Neural crest cell (in vitro differentiated cells): Measurements from ENCODE around the gene BRCA1. TPM values are rescaled to one million over a fixed set of nuclear protein-coding genes. Genes with fewer than 3 reads are reported as not detected.

Experiments
- DNase-seq: peaks from one replicate; pipeline ENCODE4 v3.0.0; 2021; ENCODE audit warnings: low read depth, mixed read lengths, low spot score
- H3K27ac Mint-ChIP-seq: one replicate; pipeline ENCODE4 v1.8.0; 2021; ENCODE audit warnings: mild to moderate bottlenecking, mixed read lengths; ENCODE audit not compliant: unreplicated experiment
- H3K27me3 Mint-ChIP-seq: 2 replicates; pipeline ENCODE4 v1.8.0; 2021; ENCODE audit warnings: low read depth, mild to moderate bottlenecking, mixed read lengths
- H3K36me3 Mint-ChIP-seq: 2 replicates; pipeline ENCODE4 v1.8.0; 2021; ENCODE audit warnings: low read depth, mild to moderate bottlenecking, mixed read lengths
- H3K4me1 Mint-ChIP-seq: 2 replicates; pipeline ENCODE4 v1.8.0; 2021; ENCODE audit warnings: mixed read lengths
- H3K4me3 Mint-ChIP-seq: one replicate; pipeline ENCODE4 v1.8.0; 2021; ENCODE audit warnings: mild to moderate bottlenecking, mixed read lengths
- H3K9me3 Mint-ChIP-seq: 2 replicates; pipeline ENCODE4 v1.8.0; 2021; ENCODE audit warnings: mixed read lengths
- CTCF ChIP-seq: fragments of 200-600 bp; sonication (generic); conservative IDR thresholded peaks from 2 replicates; pipeline ENCODE4 v1.5.0; 2021; ENCODE audit warnings: antibody characterized with exemption, mild to moderate bottlenecking
- total RNA-seq: library from RNA; stranded (reverse); gene quantifications from 2 replicates; pipeline ENCODE4 v1.2.1, GENCODE V29; 2021

BRCA1 gene
- total RNA-seq, 1 donor from 2014 or later = 62.4 TPM

GRCh38 chr17:43034894-43035293, 90.3 kb downstream of the BRCA1 start:
- Mint-ChIP-seq H3K4me3 (peak overlapping the region; percentile 84), H3K4me1 (peaks cover 62% of the 10 kb centered on the region), H3K9me3 (no peaks in the 10 kb centered on the region), H3K27me3 (no peaks in the 10 kb centered on the region), H3K36me3 (no peaks in the 10 kb centered on the region), H3K27ac (peak overlapping the region; percentile 83)
- no peak for TF ChIP-seq CTCF
- DNase-seq = no peak

DNA sequence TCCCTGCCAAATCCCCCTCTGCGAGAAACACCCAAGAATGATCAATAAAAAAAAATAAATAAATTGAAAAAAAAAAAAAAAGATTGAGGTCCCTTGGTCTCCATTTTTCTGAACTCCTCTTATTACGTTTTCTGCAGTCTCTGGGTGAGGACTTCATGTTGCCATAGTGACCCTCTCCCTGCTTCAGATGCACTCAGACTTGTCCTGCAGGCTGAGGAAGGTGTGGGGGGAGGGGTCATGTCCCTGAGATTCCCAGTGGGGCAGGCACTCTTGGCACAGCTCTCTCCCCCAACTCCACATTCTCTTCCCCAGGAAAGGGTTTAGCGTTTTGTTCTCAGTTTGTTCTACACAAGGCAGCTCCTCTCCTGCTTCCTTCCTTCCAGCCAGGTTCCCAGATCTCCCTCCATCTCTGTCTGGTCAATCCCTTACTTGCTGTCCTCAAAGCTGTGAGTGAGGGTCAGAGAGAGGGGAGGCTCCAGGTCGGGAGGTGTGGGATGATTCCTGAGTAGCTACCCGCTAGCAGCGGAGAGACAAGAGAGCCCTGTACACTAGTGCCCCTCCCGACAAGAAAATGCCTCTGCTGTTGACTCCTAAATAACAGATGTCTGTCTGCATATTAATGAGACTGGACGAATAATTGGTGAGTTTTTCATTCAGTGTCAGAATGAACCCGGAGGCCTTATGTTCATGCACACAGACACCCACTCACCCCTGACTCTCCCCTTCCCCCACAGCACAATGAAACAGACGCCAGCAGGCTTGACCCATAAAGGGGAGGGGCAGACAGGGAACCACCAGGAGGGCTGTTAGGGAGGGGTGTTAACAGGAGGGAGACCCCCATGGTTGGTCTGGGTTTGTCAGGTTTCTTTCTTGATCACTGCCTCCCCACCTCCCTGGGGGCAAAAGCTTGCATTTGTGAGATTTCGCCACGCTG, 90.9 kb downstream of the BRCA1 start:
- peaks cover 58% of the 10 kb centered on the region for H3K4me1 Mint-ChIP-seq
- no peaks in the 10 kb centered on the region for H3K27me3 Mint-ChIP-seq
- no peaks in the 10 kb centered on the region for H3K36me3 Mint-ChIP-seq
- TF ChIP-seq CTCF = no peak
- peak overlapping the region; percentile 83 for H3K27ac Mint-ChIP-seq
- peak overlapping the region; percentile 84 for H3K4me3 Mint-ChIP-seq
- H3K9me3 Mint-ChIP-seq = no peaks in the 10 kb centered on the region
- no peak for DNase-seq

- Mint-ChIP-seq H3K4me3 (no peak overlapping the region), H3K4me1 (peaks cover 64% of the 10 kb centered on the region), H3K36me3 (no peaks in the 10 kb centered on the region), H3K27me3 (no peaks in the 10 kb centered on the region), H3K27ac (no peak overlapping the region), H3K9me3 (no peaks in the 10 kb centered on the region)
- TF ChIP-seq CTCF = no peak
- no peak for DNase-seq
Measured at GRCh38 chr17:43031666-43032065, 93.5 kb downstream of the BRCA1 start.

- Mint-ChIP-seq H3K27ac (peak overlapping the region; percentile 16), H3K36me3 (no peaks in the 10 kb centered on the region), H3K9me3 (no peaks in the 10 kb centered on the region), H3K4me3 (no peak overlapping the region), H3K4me1 (peaks cover 54% of the 10 kb centered on the region), H3K27me3 (no peaks in the 10 kb centered on the region)
- no peak for TF ChIP-seq CTCF
- DNase-seq = no peak
Measured at GRCh38 chr17:43030137-43030767, 94.9 kb downstream of the BRCA1 start.

DNA sequence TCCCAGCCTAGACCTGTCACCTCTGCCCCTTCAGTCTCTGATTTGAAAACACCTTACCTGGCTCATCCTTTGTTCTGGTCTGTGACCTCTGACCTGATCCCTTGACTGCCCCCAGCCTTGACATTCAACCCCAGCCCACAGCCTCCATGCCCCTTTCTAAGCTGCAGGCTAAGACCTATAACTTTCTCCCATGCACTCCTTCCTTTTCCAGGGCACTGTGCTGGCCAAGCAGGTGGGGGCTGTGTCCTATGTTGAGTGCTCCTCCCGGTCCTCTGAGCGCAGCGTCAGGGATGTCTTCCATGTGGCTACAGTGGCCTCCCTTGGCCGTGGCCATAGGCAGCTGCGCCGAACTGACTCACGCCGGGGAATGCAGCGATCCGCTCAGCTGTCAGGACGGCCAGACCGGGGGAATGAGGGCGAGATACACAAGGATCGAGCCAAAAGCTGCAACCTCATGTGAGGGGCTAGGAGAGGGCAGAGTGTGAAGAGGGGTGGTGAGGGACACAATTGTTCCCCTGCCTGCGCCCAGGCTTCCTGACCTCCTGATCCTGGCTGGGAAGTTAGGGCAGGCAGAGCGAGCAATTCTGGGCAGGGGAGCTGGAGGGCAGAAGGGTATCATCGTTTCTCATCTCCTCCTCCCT, 96.8 kb downstream of the BRCA1 start:
- DNase-seq = no peak
- Mint-ChIP-seq H3K4me3 (peak overlapping the region; percentile 47), H3K4me1 (peaks cover 44% of the 10 kb centered on the region), H3K36me3 (no peaks in the 10 kb centered on the region), H3K27me3 (peaks cover 3% of the 10 kb centered on the region), H3K27ac (peak overlapping the region; percentile 83), H3K9me3 (no peaks in the 10 kb centered on the region)
- TF ChIP-seq CTCF = no peak
